HG03457 (cell line): ENCODE data around the gene MCM3.

ENCODE experiments used
- ATAC-seq: cut with Tn5 transposase; IDR thresholded peaks from one replicate; pipeline ENCODE4 v1.9.1; 2021; ENCODE audit warnings: moderate number of reproducible peaks; ENCODE audit not compliant: unreplicated experiment

MCM3 gene

DNA sequence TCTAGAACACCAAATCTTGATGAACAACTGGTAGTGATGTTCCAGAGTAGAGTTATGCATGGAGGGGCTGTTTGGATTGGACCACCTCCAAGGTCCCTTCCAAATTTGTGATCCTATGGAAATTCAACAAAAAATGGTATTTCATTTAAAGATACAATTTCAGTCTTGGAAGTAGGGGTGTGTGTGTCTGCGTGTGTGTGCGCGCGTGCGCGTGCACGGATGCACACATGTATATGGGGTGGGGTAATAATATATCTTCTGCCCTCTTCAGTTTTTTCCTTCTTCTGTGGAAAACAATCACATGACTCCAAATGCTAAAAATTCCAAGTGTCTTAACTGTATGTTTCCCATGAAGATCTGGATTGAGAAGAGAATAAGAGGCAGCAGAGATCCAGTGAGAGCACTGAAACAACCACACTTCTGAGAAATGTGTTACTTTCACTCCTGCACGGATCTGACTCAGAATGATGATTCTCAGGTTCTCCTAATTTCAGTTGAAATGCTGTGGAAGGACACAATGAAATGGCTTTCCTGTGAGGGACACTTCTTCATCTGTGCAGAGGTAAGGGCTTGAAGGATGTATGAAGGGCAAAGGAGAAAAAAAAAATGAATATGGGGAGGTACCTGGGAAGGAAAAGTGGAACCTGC, 29.7 kb downstream of the MCM3 start:
- no peak for ATAC-seq

- ATAC-seq = no peak
Measured at GRCh38 chr6:52253494-52253893, 31.0 kb downstream of the MCM3 start.

DNA sequence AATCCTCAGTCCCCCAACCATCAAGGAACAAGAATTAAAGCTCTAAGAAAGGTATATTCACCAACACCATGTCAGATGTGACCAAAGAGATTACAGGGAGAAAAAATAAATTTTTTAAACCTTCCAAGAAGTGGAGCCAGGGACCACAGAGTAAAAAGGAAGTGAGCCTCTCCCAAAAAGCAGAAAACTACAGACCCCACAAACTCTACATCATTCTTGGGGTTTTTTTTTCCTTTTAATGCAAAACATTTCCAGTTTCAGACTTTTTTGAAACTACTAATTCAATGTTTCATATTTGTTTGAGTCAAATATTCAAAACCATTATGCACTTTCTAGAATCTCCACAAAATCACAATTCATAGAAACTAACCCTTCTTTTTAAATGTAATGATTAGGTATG, 33.4 kb downstream of the MCM3 start:
- no peak for ATAC-seq

GRCh38 chr6:52249078-52249477, 35.5 kb downstream of the MCM3 start:
- ATAC-seq = no peak

- no peak for ATAC-seq
Measured at GRCh38 chr6:52245425-52245824, 39.1 kb downstream of the MCM3 start.

- no peak for ATAC-seq
Measured at GRCh38 chr6:52244400-52244799, 40.1 kb downstream of the MCM3 start, which contains the start of gene IL17F. TSS of gene IL17F (minus strand) at chr6:52244500. CDS start at chr6:52244429, 71 bp downstream.

- no peak for ATAC-seq
Measured at GRCh38 chr6:52243282-52243893, 41.2 kb downstream of the MCM3 start.

DNA sequence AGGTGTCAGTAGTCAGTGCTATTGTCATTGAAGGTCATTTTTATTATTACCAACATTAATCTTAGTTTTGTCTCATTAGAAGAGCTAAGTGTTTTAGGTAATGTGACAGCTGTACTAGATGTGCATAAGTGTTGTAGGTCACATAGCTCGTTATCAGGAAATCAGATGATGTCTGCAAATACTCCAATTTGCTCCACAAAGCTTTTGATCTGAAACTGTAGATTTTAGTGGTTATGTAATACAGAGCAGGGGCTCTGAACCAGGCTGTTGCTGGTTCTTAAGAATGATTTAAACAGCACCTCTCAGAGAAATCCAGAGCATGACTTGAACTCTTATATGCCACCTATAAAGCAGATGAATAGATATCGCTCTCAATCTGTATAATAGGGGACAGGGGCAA, 42.7 kb downstream of the MCM3 start:
- no peak for ATAC-seq

- ATAC-seq = no peak
Measured at GRCh38 chr6:52233975-52234823, 50.3 kb downstream of the MCM3 start.

GRCh38 chr6:52233005-52233404, 51.5 kb downstream of the MCM3 start:
- ATAC-seq = no peak

DNA sequence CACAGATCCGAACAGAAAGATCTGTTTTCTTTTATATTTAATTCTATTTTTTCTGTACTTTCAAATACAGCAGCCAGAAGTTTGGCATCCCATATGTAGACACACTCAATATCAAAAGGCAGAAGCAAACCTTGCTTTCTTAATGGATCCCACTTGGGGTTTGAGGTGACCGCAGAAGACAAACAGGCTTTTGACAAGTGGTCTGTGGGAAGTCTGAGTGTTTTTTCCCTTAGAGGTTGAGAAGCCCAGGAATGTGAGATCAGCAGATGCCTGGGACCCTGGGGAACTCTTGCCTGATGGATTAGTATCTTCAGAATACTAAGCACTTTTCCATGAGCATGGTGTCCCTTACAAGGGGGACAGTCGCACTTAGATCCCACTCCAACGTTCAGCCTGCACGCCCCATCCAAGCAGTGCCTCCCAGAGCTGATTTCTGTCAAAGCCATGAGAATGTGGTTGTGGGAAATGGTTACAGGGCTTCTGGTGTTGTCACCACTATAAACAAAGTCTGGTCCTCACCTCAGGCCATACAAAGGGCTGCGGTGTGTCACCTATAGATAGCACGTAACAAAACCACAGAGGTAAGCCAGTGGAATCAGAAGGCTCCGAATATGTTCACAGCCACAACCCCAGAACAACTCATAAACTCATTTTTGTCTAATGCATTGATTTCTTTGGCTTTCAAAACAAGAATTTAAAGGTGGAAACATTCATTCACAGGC, 53.0 kb downstream of the MCM3 start:
- no peak for ATAC-seq

DNA sequence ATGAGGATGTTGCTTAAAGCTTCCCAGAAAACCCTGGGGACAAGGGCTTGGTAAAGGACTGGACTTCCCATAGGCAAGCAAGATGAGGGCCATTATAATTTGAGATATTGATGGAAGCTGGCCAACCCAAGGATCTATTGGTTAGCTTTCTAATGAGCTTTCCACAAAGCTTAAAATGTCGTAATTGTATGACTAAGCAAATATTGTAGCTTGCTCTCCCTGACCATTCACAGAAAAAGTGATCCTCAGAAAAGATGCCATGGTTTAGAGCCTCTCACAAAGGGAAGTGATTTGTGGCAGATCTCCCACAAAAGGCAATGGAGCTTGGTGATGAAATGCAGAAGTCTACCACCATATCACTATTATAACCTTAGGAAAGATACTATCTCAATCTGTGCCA, 53.9 kb downstream of the MCM3 start:
- no peak for ATAC-seq

DNA sequence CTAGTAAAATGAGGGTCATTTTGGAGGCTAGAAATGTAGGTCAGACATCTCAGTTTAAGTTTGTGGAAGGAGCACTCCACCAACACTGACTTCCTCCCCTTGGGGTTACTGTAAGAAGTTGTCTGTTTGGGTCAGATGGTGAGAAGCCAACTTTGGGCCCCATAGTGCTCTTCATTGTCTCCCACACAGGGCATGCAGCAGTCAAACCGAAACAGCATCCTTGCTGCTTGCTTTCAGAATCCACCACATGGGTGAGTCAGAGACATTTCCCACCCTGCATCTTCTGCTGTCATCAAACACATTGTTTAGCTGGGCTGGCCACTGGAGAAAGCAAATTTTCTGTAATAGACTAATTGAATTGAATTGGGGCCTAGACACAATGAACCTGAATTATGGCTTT, 57.0 kb downstream of the MCM3 start:
- peak; percentile 99 for ATAC-seq

DNA sequence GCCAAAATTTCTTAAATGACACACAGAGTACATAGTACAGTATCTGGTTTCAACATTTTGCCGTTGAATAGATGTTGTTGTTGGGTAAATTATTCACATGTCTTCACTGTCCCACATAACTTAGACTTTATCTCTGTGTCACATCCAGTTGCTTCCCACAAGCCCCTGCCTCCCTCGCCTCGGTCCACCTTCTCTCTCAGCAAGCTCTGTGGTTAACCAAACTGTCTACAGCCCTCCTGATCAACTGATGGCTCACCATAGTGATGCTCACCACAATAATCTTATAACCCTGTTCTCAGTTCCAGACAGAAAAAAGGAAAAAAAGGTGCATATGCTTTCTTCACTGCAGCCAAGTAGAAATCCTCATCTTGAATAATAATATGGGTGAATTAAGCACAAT, 63.2 kb downstream of the MCM3 start:
- peak; percentile 77 for ATAC-seq

DNA sequence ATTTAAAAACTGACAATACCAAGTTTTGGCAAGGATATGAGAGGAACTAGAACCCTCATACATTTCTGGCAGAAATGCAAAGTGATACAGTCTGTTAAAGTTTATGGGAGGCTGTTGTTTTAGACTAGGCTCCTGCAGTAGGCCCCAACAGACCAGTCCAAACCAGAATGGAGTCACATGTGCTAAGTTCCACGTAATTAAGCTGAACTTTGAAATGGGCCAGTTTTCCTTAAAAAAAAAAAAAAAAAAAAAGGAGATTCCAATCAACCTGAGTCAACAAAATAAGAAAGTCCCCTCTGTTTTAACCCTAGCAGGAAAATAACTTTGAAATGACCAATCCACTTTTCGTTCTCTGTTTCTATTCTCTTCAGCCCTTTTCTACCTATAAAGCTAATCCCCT, 66.8 kb downstream of the MCM3 start:
- ATAC-seq = no peak

GRCh38 chr6:52216932-52217575, 67.5 kb downstream of the MCM3 start:
- ATAC-seq = no peak

GRCh38 chr6:52215787-52216186, 68.8 kb downstream of the MCM3 start:
- no peak for ATAC-seq
